HL-60 (cell line): ENCODE measurements around the gene SOX15.

Experiments used
- DNase-seq, 2 experiments: peaks; one replicate each; pipeline ENCODE4 v3.0.0-alpha.2; 2010 to 2020; ENCODE audit warnings: low read depth in 1 of 2, low spot score in 1 of 2
- H3K27ac ChIP-seq: fragments of 250-450 bp; sonication (Bioruptor Pico); replicated peaks from 2 replicates; pipeline ENCODE4 v1.5.1; 2020; ENCODE audit warnings: mild to moderate bottlenecking, moderate library complexity
- H3K27me3 ChIP-seq: fragments of 250-450 bp; sonication (Bioruptor Pico); 2 replicates; pipeline ENCODE4 v1.5.1; 2021; ENCODE audit warnings: mild to moderate bottlenecking, moderate library complexity; ENCODE audit not compliant: insufficient read depth, poor library complexity, severe bottlenecking
- H3K4me3 ChIP-seq: replicated peaks from 2 replicates; pipeline ENCODE4 v1.5.1; 2011; ENCODE audit warnings: mild to moderate bottlenecking, control low read depth, low read length; ENCODE audit not compliant: insufficient read depth
- CTCF ChIP-seq: IDR thresholded peaks from one replicate; pipeline ENCODE4 v1.5.1; 2011; ENCODE audit warnings: low read length, control low read depth, inconsistent platforms; ENCODE audit not compliant: insufficient read depth
- GABPA ChIP-seq: IDR thresholded peaks from 2 replicates; pipeline ENCODE4 v1.6.1; 2012; ENCODE audit warnings: low read depth
- POLR2AphosphoS5 ChIP-seq: IDR thresholded peaks from 2 replicates; pipeline ENCODE4 v1.6.1; 2012; ENCODE audit warnings: low read depth
- REST ChIP-seq: IDR thresholded peaks from 2 replicates; pipeline ENCODE4 v1.6.1; 2012; ENCODE audit warnings: low read depth; ENCODE audit not compliant: insufficient replicate concordance
- SPI1 ChIP-seq: IDR thresholded peaks from 2 replicates; pipeline ENCODE4 v1.6.1; 2012; ENCODE audit warnings: low read depth, mild to moderate bottlenecking, borderline replicate concordance

Gene SOX15

GRCh38 chr17:7553356-7553755 lies 36.5 kb downstream of the SOX15 start:
- H3K27ac ChIP-seq, result peak overlapping the region; percentile 56; the same call in 1 of the 2 replicates
- TF ChIP-seq CTCF (no peak), SPI1 (no peak), POLR2AphosphoS5 (no peak), GABPA (no peak), REST (no peak)
- H3K4me3 ChIP-seq, result no peak overlapping the region
- no peak for DNase-seq
- H3K27me3 ChIP-seq, result no peaks in the 10 kb centered on the region

- TF ChIP-seq POLR2AphosphoS5, result no peak
- peak; percentile 76 for TF ChIP-seq SPI1
- TF ChIP-seq REST, result no peak
- peak in 1 of 2 experiments; percentile 64 for DNase-seq
- H3K27ac ChIP-seq, result peak overlapping the region; percentile 40
- H3K27me3 ChIP-seq, result no peaks in the 10 kb centered on the region
- H3K4me3 ChIP-seq, result no peak overlapping the region
Observed at GRCh38 chr17:7552621-7553051, 37.3 kb downstream of the SOX15 start.

- no peak for DNase-seq
- TF ChIP-seq GABPA (no peak), POLR2AphosphoS5 (no peak), CTCF (no peak), SPI1 (no peak), REST (no peak)
- no peaks in the 10 kb centered on the region for H3K27me3 ChIP-seq
- no peak overlapping the region for H3K4me3 ChIP-seq
- no peak overlapping the region for H3K27ac ChIP-seq
Observed at GRCh38 chr17:7551396-7551795, 38.5 kb downstream of the SOX15 start.

GRCh38 chr17:7550344-7550743 lies 39.5 kb downstream of the SOX15 start:
- TF ChIP-seq CTCF (no peak), SPI1 (no peak), GABPA (no peak), POLR2AphosphoS5 (no peak), REST (no peak)
- DNase-seq, result no peak
- Histone ChIP-seq H3K4me3 (no peak overlapping the region), H3K27me3 (no peaks in the 10 kb centered on the region), H3K27ac (no peak overlapping the region)
